AG09309 (cell line): ENCODE results near the gene NR2F1.

Experiments
- DNase-seq: peaks from one replicate; pipeline ENCODE4 v3.0.0-alpha.2; 2010; ENCODE audit warnings: low read depth
- H3K4me3 ChIP-seq: 2 replicates; pipeline ENCODE4 v1.5.1; 2011; ENCODE audit warnings: mild to moderate bottlenecking, low read depth, low read length, moderate library complexity; ENCODE audit not compliant: control insufficient read depth
- TF ChIP-seq, protein P1 (sequence below): IDR thresholded peaks from 2 replicates; pipeline ENCODE4 v1.5.1; 2011; ENCODE audit warnings: mild to moderate bottlenecking, low read depth, low read length, inconsistent platforms; ENCODE audit not compliant: insufficient read depth, control insufficient read depth; ENCODE audit errors: missing control alignments

The NR2F1 gene

GRCh38 chr5:93637697-93638096 lies 54.7 kb downstream of the NR2F1 start:
- no peak for DNase-seq
- no peak overlapping the region for H3K4me3 ChIP-seq
- TF ChIP-seq, protein P1, sequence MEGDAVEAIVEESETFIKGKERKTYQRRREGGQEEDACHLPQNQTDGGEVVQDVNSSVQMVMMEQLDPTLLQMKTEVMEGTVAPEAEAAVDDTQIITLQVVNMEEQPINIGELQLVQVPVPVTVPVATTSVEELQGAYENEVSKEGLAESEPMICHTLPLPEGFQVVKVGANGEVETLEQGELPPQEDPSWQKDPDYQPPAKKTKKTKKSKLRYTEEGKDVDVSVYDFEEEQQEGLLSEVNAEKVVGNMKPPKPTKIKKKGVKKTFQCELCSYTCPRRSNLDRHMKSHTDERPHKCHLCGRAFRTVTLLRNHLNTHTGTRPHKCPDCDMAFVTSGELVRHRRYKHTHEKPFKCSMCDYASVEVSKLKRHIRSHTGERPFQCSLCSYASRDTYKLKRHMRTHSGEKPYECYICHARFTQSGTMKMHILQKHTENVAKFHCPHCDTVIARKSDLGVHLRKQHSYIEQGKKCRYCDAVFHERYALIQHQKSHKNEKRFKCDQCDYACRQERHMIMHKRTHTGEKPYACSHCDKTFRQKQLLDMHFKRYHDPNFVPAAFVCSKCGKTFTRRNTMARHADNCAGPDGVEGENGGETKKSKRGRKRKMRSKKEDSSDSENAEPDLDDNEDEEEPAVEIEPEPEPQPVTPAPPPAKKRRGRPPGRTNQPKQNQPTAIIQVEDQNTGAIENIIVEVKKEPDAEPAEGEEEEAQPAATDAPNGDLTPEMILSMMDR, result no peak

- H3K4me3 ChIP-seq, result no peak overlapping the region
- TF ChIP-seq, protein P1, result no peak
- DNase-seq, result no peak
Measured at GRCh38 chr5:93642526-93642925, 59.5 kb downstream of the NR2F1 start.
